ENCODE measurements around the gene COL5A3.

- no peak for TF ChIP-seq TAF1 (IDR thresholded peaks at IDR 0.05; ENCODE audit: borderline replicate concordance, low read depth, low read length)
- no peak for TF ChIP-seq POLR2AphosphoS5 (IDR thresholded peaks at IDR 0.05; ENCODE audit: low read depth, low read length)
- TF ChIP-seq POLR2A (IDR thresholded peaks at IDR 0.05; ENCODE audit: low read depth, low read length): no peak
Measured at GRCh38 chr19:10011974-10012373, 1.7 kb upstream of the COL5A3 start.

Measured in GM12892 (cell line).